Superior temporal gyrus (tissue), 1 donor: Measurements from ENCODE around the gene PTPRG.
"Not testable (repeated sequence)": the region's sequence is repeated elsewhere in the genome, so short reads cannot be mapped to it uniquely, and the experiment has no call there.

Experiments used
- DNase-seq: peaks from one replicate; pipeline ENCODE4 v3.0.0-alpha.2; 2016; ENCODE audit errors: extremely low spot score

PTPRG gene

DNA sequence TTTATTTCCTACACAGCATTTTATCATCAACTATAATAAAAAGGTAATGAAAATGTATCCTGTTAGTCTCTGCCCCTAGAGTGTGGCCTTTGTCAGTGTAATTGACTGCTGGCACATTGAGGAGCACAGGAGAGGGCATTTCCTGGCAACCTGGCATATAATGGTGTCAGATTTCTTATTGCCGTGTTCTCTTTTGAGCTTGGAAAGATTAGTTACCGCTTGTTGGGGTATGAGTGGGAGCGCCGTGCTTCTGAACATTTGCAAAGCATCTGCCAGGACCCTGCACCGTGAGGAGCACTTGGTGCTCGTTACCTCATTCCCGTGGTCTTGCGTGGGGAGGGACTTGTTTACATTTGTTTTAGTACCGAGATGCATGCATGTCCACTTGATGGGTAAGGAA, 124.4 kb downstream of the PTPRG start:
- DNase-seq: no peak

DNA sequence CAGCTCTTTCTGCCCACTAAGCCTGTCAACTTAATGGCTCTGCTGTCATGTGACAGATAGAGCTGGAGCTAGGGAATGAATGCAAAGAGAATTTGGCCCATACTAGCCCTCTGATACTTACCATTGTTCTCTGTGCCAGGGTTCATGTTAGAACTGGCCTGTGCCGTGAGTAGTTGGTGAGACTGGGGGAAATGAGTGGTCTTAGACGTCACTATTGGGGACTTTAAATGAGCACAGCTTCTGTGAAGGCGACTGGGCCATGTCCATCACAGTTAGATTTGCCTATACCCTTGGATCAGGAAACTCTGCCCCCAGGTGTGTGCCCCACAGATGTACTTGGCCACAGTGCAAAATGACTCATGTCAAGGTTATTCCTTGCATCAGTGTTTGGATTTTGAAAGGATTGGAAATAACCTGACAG, 124.9 kb downstream of the PTPRG start:
- no peak for DNase-seq

GRCh38 chr3:61687206-61687605, 125.8 kb downstream of the PTPRG start:
- DNase-seq: no peak

GRCh38 chr3:61687663-61688306, 126.4 kb downstream of the PTPRG start:
- no peak for DNase-seq

DNA sequence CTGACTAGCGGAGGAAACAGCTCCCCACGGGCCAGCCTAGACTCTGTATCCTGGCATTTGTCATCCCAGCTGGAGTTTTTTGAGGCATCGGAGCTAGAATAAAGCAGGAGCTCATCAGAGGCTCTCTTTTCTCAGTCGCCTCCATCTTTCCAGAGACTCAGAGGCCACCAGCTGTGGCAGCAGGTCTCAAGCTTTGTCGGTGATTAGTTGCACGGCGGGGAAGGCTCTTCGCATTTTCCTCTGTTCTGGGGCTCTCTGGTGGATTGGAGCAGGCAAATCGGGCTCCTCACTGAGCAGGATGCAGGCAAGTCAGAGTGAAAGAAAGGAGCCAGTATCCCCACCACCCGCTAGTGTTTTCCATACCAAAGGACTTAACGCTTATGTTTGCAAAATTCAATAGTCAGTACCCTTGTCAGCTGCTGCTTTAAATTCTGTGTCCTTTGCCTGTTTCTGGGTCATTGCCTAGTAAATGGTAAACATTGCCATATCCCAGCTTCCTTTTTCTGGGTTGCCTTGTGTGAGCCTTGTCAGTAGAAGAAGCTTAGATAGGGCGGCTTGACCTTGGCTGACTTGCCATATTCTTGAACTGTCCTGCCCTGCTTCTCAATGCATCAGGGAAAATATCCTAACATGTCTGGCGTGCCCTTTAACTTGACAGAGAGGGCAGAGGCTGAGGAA, 127.1 kb downstream of the PTPRG start:
- no peak for DNase-seq

- no peak for DNase-seq
Measured at GRCh38 chr3:61690016-61690415, 128.6 kb downstream of the PTPRG start.

DNA sequence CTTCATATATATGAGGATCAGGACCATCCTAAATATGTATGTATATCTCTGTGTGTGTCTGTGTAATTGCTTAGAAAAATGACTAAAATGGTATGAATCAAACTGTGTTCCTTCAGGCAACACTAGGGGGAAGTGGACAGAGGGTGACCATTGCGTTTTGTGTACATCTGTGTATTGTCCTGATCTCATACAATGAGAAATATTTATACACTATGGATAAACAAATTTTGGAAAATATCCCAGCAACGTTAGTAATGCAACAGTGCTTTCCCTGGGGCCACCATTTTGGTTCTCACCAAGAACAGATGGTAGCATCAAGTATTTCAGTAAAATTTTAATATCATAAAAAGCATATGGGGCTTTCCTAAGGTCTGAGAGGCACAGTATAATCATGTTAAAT, 130.1 kb downstream of the PTPRG start:
- DNase-seq: no peak

DNA sequence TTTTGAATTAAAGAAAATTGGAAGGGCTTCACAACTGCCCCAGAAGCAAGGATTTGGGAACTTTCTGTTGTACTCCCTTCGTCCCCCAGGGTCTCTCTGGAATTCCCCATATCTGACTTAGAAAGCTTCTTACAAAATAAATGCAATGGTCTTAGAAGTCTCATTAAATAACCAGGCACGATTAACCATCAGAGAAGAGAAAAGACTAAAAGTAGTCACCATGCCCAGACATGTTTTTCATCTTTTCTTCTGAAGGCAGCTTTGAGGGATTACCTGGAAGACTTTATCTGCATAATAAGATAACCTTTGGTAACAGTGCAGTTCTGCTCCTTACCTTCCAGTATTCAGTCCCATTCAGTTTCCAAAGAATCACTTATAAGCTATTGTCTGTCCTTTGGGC, 135.9 kb downstream of the PTPRG start:
- DNase-seq: no peak

- DNase-seq: not testable (repeated sequence)
Measured at GRCh38 chr3:61698278-61699072, 137.1 kb downstream of the PTPRG start.

DNA sequence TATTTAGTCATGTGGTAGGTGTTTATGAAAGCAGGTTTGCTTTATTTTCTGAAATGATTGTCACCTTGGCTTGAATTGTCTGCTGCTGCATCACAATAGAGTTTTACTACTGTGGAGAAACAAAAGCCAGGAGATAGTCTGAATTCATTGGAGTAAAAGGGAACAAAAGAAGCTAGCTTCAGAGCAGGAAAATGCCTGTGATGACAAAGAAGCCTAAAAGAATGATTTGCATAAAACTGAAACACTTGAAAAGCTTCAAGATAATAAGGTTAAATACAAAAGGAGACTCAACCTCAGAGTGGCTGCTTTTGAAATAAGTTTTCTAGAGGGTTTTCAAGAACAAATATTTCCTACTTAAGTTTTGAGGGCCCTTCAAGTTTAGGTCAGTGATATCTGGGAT, 138.3 kb downstream of the PTPRG start:
- no peak for DNase-seq

DNA sequence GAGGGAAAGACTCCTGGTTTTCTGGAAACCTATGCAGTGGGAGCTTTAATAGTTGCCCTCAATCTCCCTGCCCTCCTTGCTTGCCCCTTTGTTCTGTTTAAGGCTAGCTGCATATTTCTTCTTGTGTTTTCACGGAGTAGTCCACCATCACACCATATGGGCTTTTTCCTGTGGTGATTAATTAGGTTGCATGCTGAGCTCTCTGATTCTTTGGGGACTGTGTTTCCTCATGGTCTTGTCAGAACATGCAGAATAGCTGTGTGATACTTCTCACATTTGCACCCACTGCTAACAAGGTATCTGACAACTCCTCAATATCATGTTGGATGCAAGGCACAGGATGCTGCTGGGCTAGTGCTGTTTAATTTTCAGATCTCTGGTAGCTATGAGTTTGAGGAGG, 139.6 kb downstream of the PTPRG start:
- no peak for DNase-seq

DNA sequence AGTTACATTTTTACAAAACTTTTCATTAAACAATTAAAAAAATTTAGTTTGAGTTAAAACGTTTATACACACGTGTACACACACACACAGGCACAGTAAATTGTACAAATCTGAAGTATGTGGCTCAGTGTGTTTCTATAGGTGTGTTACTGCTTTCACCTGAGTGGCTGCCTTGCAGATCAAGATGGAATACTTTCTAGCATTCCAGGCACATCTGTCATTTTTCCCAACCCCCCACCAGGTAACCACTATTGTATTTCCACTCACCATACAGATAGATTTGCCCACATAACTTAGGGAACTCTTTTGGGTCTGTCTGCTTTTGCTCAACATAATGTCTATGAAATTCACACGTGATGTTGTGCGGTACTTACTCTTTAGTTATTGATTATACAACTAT, 141.1 kb downstream of the PTPRG start:
- DNase-seq: no peak

GRCh38 chr3:61704807-61705206, 143.4 kb downstream of the PTPRG start:
- DNase-seq: no peak

DNA sequence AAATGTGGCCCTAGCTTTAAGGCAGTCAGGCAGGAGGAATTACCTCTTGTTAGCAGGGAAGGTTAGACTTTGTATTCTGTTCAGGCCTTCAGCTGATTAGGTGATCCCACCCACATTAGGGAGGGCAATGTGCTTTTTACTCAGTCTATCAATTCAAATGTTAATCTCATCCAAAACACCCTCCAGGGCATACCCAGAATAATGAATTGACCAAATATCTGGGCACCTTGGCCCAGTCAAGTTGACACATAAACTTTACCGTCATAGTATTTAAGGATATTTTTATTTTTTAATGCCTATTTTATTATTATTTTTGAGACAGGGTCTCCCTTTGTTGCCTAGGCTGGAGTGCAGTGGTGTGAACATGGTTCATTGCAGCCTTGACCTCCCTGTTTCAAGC, 146.1 kb downstream of the PTPRG start:
- DNase-seq: no peak

DNA sequence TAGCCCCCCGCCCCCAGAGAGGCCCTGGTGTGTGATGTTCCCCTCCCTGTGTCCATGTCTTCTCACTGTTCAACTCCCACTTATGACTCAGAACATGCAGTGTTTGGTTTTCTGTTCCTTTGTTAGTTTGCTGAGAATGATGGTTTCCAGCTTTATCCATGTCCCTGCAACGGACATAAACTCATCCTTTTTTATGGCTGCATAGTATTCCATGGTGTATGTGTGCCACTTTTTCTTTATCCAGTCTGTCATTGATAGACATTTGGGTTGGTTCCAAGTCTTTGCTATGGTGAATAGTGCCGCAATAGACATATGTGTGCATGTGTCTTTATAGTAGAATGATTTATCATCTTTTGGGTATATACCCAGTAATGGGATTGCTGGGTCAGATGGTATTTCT, 149.5 kb downstream of the PTPRG start:
- not testable (repeated sequence) for DNase-seq

GRCh38 chr3:61714225-61714624, 152.9 kb downstream of the PTPRG start:
- DNase-seq: no peak

GRCh38 chr3:61715886-61716527, 154.6 kb downstream of the PTPRG start:
- no peak for DNase-seq

DNA sequence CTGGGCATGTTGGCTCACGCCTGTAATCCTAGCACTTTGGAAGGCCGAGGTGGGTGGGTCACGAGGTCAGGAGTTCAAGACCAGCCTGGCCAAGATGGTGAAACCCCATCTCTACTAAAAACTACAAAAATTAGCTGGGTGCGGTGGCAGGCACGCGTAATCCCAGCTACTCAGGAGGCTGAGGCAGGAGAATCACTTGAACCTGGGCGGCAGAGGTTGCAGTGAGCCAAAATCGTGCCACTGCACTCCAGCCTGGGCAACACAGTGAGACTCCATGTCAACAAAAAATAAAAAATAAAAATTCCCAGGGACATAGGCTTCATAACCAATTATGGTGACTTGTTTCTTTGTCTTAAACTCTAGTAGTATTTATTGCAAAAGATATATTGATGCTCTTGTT, 155.3 kb downstream of the PTPRG start:
- not testable (repeated sequence) for DNase-seq

DNA sequence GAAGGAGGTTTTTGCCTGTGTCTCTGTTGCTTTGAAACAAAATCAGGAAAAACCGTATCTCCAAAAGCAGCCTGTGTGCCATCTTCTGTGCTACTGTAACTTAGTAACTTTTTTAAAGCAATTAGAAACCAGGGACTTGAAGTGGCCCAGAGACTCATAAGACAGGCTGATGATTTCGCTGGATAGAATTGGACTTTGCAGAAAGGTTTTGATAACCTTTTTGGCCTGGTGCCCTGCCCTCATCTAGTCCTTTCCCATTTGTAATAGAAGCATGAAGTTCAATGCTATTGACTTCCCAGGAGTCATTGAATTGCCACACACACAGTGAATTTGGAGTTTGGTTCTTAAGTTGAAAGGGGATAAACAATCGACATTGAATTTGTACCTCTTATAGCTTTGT, 157.2 kb downstream of the PTPRG start:
- DNase-seq: no peak

- DNase-seq: no peak
Measured at GRCh38 chr3:61719278-61719977, 158.1 kb downstream of the PTPRG start.

GRCh38 chr3:61723038-61723437, 161.7 kb downstream of the PTPRG start:
- DNase-seq: no peak

DNA sequence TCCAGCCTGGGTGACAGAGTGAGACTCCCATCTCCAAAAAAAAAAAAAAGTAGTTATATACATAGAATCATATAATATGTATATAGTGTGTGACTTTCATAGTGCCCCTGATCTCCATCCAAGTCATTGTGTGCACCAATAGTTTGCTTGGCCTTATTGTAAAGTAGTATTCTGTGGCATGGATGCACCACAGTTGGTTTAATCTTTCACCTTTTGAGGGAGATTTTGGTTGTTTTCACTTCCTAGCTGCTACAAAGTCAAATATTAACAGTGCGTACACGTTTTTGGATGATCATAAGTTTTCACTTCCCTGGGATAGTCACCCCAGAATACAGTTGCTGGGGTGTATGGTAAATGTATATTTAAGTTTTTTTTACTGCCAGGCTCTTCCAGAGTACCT, 162.8 kb downstream of the PTPRG start:
- DNase-seq: no peak
